K562 (cell line): ENCODE data around the gene SYVN1. TPM values are rescaled to one million over a fixed set of nuclear protein-coding genes. Genes with fewer than 3 reads are reported as not detected.
A peak's percentile ranks its signal among the peaks of the same experiment; 100 is the strongest.

Experiments
- ASH1L ChIP-seq: fragments of 450-650 bp; IDR thresholded peaks from 2 replicates; pipeline ENCODE4 v1.6.1; 2018; ENCODE audit warnings: borderline replicate concordance, mild to moderate bottlenecking, low read depth; ENCODE audit not compliant: partially characterized antibody
- CC2D1A ChIP-seq: fragments of 450-650 bp; IDR thresholded peaks from 2 replicates; pipeline ENCODE4 v1.6.1; 2017; ENCODE audit warnings: mild to moderate bottlenecking
- ESRRA ChIP-seq: fragments of 450-650 bp; IDR thresholded peaks from 2 replicates; pipeline ENCODE4 v1.6.1; 2014; ENCODE audit warnings: low read depth, mild to moderate bottlenecking, moderate library complexity, borderline replicate concordance
- KHSRP ChIP-seq: fragments of 450-650 bp; IDR thresholded peaks from 2 replicates; pipeline ENCODE4 v1.6.1; 2017
- KLF16 ChIP-seq: IDR thresholded peaks from 2 replicates; pipeline ENCODE4 v1.6.1; 2016; ENCODE audit warnings: antibody characterized with exemption
- LCOR ChIP-seq: sonication (generic); formaldehyde crosslinking; IDR thresholded peaks from 2 replicates; pipeline ENCODE4 v1.8.0; 2022; ENCODE audit warnings: mild to moderate bottlenecking, missing genetic modification reagents
- MBD2 ChIP-seq: sonication (generic); IDR thresholded peaks from 2 replicates; pipeline ENCODE4 v1.6.1; 2016; ENCODE audit warnings: low read depth, borderline replicate concordance
- MEF2A ChIP-seq: IDR thresholded peaks from 2 replicates; pipeline ENCODE4 v1.6.1; 2011; ENCODE audit warnings: low read depth, mild to moderate bottlenecking, low read length, moderate library complexity; ENCODE audit not compliant: control insufficient read depth
- MIER1 ChIP-seq: fragments of 450-650 bp; IDR thresholded peaks from 2 replicates; pipeline ENCODE4 v1.6.1; 2016; ENCODE audit warnings: antibody characterized with exemption, mild to moderate bottlenecking, low read depth
- MTA1 ChIP-seq: fragments of 450-650 bp; IDR thresholded peaks from 2 replicates; pipeline ENCODE4 v1.6.1; 2017; ENCODE audit warnings: borderline replicate concordance
- MTA3 ChIP-seq: fragments of 450-650 bp; formaldehyde crosslinking; IDR thresholded peaks from 2 replicates; pipeline ENCODE4 v1.6.1; 2017; ENCODE audit warnings: mild to moderate bottlenecking, borderline replicate concordance
- NELFE ChIP-seq: IDR thresholded peaks from 2 replicates; pipeline ENCODE4 v1.6.1; 2011; ENCODE audit warnings: mild to moderate bottlenecking; ENCODE audit not compliant: insufficient read depth, insufficient read length
- NR1H2 ChIP-seq: sonication (generic); formaldehyde crosslinking; IDR thresholded peaks from 2 replicates; pipeline ENCODE4 v1.4.0; 2020; ENCODE audit warnings: mild to moderate bottlenecking, missing genetic modification reagents
- RAD21 ChIP-seq, 2 experiments: fragments of 250-450 bp in 1 of 2; fragments of 450-650 bp in 1 of 2; sonication (Bioruptor Pico) in 1 of 2; formaldehyde crosslinking in 1 of 2; IDR thresholded peaks in 1 of 2; conservative IDR thresholded peaks in 1 of 2; 2 replicates each; pipeline versions ENCODE4 v1.4.0 to v1.8.0; 2020 to 2022; ENCODE audit warnings: mild to moderate bottlenecking in 2 of 2, moderate library complexity in 1 of 2
- SIRT6 ChIP-seq: IDR thresholded peaks from one replicate; pipeline ENCODE4 v1.6.1; 2012; ENCODE audit warnings: low read depth, mild to moderate bottlenecking, control low read depth, inconsistent platforms, low read length, moderate library complexity
- WHSC1 ChIP-seq: IDR thresholded peaks from one replicate; pipeline ENCODE4 v1.6.1; 2012; ENCODE audit warnings: low read length, control low read depth, inconsistent platforms
- ZBTB7A ChIP-seq: IDR thresholded peaks from 2 replicates; pipeline ENCODE4 v1.6.1; 2011; ENCODE audit warnings: low read depth, mild to moderate bottlenecking, low read length, moderate library complexity, borderline replicate concordance; ENCODE audit not compliant: control insufficient read depth
- ZNF12 ChIP-seq: sonication (generic); formaldehyde crosslinking; IDR thresholded peaks from 2 replicates; pipeline ENCODE4 v1.4.0; 2020; ENCODE audit warnings: mild to moderate bottlenecking, missing genetic modification reagents
- ZNF23 ChIP-seq: fragments of 250-450 bp; sonication (Bioruptor Pico); IDR thresholded peaks from 2 replicates; pipeline ENCODE4 v1.4.0; 2020; ENCODE audit warnings: mild to moderate bottlenecking
- ZNF311 ChIP-seq: fragments of 250-450 bp; sonication (Bioruptor Pico); IDR thresholded peaks from 2 replicates; pipeline ENCODE4 v1.4.0; 2020; ENCODE audit warnings: mild to moderate bottlenecking, moderate library complexity
- polyA plus RNA-seq, 8 experiments: library from polyadenylated mRNA; depleted of rRNA in 4 of 8; stranded (reverse) in 5 of 8; unstranded in 3 of 8; fragments of >200 nt; fragmentation: Nextera tagmentation in 2 of 8; fragmentation: Illumina TruSeq in 1 of 8; extraction: Ambion mirVana in 2 of 8; extraction: Trizol in 1 of 8; gene quantifications; 2 replicates each; pipeline versions ENCODE4 v1.2.1 to v1.2.3, GENCODE V29; 2011 to 2014; ENCODE audit warnings: inconsistent platforms in 1 of 8, missing spikeins in 1 of 8
- total RNA-seq, 7 experiments: library from RNA; depleted of rRNA in 6 of 7; stranded (reverse); fragments of >200 nt in 6 of 7; fragmentation: Illumina TruSeq in 2 of 7; extraction: Trizol in 2 of 7; gene quantifications; 2 replicates each; pipeline versions ENCODE4 v1.2.1 to v1.2.3, GENCODE V29; 2011 to 2021; ENCODE audit warnings: low replicate concordance in 1 of 7
- TF ChIP-seq, protein P1 (sequence below): fragments of 250-450 bp; sonication (Bioruptor Pico); IDR thresholded peaks from 2 replicates; pipeline ENCODE4 v1.8.0; 2022; ENCODE audit warnings: inconsistent platforms
- TF ChIP-seq, protein P2 (sequence below): fragments of 250-450 bp; sonication (Bioruptor Pico); IDR thresholded peaks from 2 replicates; pipeline ENCODE4 v1.4.0; 2020; ENCODE audit warnings: borderline replicate concordance
- TF ChIP-seq, protein P3 (sequence below): fragments of 250-450 bp; sonication (Bioruptor Pico); IDR thresholded peaks from 2 replicates; pipeline ENCODE4 v1.5.0; 2020; ENCODE audit warnings: mild to moderate bottlenecking, borderline replicate concordance

SYVN1 gene
- total and polyA plus RNA-seq, 9 of the 15 experiments (the other 6 are each of a cell fraction or from before 2014, with no cell fraction given), result 0.41 to 47.4 (median 9.9) TPM

DNA sequence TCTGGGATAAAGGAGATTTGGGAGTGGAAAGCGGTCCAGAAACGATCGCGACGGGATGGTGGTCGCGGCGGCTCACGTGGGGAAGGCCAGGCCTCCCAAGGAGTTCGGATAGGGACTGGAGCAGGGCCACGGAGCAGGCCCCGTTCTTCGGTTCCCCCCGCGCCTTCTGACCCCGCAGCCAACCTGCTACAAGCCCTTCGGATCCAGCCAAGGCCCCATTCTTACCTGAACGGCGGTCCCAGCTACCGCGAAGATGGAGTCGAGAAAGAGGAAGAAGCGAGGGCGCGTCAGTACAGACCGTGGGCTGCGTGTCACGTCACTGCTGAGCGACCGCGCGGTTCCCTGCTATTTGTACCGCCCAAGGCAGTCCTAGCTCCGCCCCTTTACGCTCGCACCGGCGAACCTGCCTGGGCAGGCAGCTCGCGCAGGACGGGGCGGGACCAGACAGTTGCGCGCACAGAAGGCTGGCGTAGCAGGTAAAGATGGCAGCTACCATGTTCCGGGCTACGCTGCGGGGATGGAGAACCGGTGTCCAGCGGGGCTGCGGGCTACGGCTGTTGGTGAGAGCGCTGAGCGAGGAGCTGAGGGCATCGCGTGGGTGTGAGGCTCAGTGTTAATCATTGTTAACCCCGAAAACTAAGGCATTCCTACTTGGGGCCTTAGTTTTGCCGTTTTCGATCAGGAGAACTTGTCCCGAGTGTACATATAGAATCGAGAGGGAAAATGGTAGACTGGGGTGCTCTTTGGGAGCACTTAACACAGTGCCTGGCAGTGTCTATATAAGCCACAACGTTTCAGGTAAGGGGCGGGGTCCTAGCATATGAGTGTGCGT, 12.2 kb downstream of the SYVN1 start, which contains the start of the genes FAU and MRPL49 (continued):
- TF ChIP-seq, protein P1, sequence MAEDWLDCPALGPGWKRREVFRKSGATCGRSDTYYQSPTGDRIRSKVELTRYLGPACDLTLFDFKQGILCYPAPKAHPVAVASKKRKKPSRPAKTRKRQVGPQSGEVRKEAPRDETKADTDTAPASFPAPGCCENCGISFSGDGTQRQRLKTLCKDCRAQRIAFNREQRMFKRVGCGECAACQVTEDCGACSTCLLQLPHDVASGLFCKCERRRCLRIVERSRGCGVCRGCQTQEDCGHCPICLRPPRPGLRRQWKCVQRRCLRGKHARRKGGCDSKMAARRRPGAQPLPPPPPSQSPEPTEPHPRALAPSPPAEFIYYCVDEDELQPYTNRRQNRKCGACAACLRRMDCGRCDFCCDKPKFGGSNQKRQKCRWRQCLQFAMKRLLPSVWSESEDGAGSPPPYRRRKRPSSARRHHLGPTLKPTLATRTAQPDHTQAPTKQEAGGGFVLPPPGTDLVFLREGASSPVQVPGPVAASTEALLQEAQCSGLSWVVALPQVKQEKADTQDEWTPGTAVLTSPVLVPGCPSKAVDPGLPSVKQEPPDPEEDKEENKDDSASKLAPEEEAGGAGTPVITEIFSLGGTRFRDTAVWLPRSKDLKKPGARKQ, result no peak
- TF ChIP-seq MTA1 (peak; percentile 98), ZNF12 (peak; percentile 74; the same call in 1 of the 2 replicates), MEF2A (no peak), MBD2 (peak; percentile 84; the same call in 1 of the 2 replicates), LCOR (CRISPR knock-in tag) (0 out of 2 replicates have a peak, but pooled peaks have one; percentile 2), MIER1 (no peak), MTA3 (peak; percentile 94), ASH1L (no peak), WHSC1 (no peak), NR1H2 (CRISPR knock-in tag) (0 out of 2 replicates have a peak, but pooled peaks have one; percentile 23), RAD21 (CRISPR knock-in tag; conservative IDR thresholded peaks at IDR 0.05 in 1 of 2, IDR thresholded peaks at IDR 0.05 in 1 of 2) (no peak; a peak in 1 of 4 replicates), CC2D1A (no peak), ESRRA (peak; percentile 56; the same call in 1 of the 2 replicates), ZNF23 (CRISPR knock-in tag) (no peak), KHSRP (peak; percentile 83), SIRT6 (no peak), ZBTB7A (peak; percentile 58; the same call in 1 of the 2 replicates), ZNF311 (no peak), NELFE (peak; percentile 43), KLF16 (no peak)
- TF ChIP-seq, protein P2, sequence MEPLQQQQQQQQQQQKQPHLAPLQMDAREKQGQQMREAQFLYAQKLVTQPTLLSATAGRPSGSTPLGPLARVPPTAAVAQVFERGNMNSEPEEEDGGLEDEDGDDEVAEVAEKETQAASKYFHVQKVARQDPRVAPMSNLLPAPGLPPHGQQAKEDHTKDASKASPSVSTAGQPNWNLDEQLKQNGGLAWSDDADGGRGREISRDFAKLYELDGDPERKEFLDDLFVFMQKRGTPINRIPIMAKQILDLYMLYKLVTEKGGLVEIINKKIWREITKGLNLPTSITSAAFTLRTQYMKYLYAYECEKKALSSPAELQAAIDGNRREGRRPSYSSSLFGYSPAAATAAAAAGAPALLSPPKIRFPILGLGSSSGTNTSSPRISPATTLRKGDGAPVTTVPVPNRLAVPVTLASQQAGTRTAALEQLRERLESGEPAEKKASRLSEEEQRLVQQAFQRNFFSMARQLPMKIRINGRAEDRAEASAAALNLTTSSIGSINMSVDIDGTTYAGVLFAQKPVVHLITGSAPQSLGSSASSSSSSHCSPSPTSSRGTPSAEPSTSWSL (CRISPR knock-in tag), result no peak
- TF ChIP-seq, protein P3, sequence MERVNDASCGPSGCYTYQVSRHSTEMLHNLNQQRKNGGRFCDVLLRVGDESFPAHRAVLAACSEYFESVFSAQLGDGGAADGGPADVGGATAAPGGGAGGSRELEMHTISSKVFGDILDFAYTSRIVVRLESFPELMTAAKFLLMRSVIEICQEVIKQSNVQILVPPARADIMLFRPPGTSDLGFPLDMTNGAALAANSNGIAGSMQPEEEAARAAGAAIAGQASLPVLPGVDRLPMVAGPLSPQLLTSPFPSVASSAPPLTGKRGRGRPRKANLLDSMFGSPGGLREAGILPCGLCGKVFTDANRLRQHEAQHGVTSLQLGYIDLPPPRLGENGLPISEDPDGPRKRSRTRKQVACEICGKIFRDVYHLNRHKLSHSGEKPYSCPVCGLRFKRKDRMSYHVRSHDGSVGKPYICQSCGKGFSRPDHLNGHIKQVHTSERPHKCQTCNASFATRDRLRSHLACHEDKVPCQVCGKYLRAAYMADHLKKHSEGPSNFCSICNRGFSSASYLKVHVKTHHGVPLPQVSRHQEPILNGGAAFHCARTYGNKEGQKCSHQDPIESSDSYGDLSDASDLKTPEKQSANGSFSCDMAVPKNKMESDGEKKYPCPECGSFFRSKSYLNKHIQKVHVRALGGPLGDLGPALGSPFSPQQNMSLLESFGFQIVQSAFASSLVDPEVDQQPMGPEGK (CRISPR knock-in tag), result no peak
